Kidney (tissue), 14 donors: ENCODE measurements around the gene LGALS7. TPM values are rescaled to one million over a fixed set of nuclear protein-coding genes. Genes with fewer than 3 reads are reported as not detected.
A peak's percentile ranks its signal among the peaks of the same experiment; 100 is the strongest.

Experiments
- DNase-seq, 5 donors: peaks; one replicate each; pipeline ENCODE4 v3.0.0-alpha.2; 2013 to 2020
- FAIRE-seq: peaks from 2 replicates; lab custom pipeline; 2012; peaks lifted over from hg19 to GRCh38; lab: Jason Lieb, UNC
- H3K27ac ChIP-seq, 2 donors: one replicate each; pipeline ENCODE4 v1.7.0; 2013; ENCODE audit warnings: low read depth in 2 of 2, low read length in 2 of 2, inconsistent platforms in 1 of 2
- H3K27me3 ChIP-seq: one replicate; pipeline ENCODE4 v1.7.1; 2013; ENCODE audit warnings: low read length, inconsistent platforms; ENCODE audit not compliant: control insufficient read depth, insufficient read depth
- H3K36me3 ChIP-seq, 3 donors: one replicate each; pipeline versions ENCODE4 v1.7.0 to v1.7.1; 2013; ENCODE audit warnings: low read length in 3 of 3, control low read depth in 1 of 3, inconsistent platforms in 1 of 3; ENCODE audit not compliant: insufficient read depth in 3 of 3, control insufficient read depth in 2 of 3
- H3K4me1 ChIP-seq, 3 donors: one replicate each; pipeline versions ENCODE4 v1.7.0 to v1.7.1; 2013; ENCODE audit warnings: low read length in 3 of 3, inconsistent platforms in 1 of 3, low read depth in 1 of 3; ENCODE audit not compliant: control insufficient read depth in 2 of 3, insufficient read depth in 2 of 3
- H3K4me3 ChIP-seq, 3 donors: one replicate each; pipeline versions ENCODE4 v1.7.0 to v1.8.1; 2013; ENCODE audit warnings: low read length in 3 of 3, control low read depth in 1 of 3, inconsistent platforms in 1 of 3
- H3K9ac ChIP-seq, 3 donors: one replicate each; pipeline versions ENCODE4 v1.7.0 to v1.7.1; 2013; ENCODE audit warnings: low read length in 3 of 3, control low read depth in 1 of 3, inconsistent platforms in 1 of 3
- H3K9me3 ChIP-seq, 3 donors: one replicate each; pipeline versions ENCODE4 v1.7.0 to v1.7.1; 2013; ENCODE audit warnings: low read length in 3 of 3, control low read depth in 1 of 3, inconsistent platforms in 1 of 3; ENCODE audit not compliant: control insufficient read depth in 2 of 3, insufficient read depth in 1 of 3
- CTCF ChIP-seq: IDR thresholded peaks from 3 replicates; pipeline ENCODE4 v1.5.1; 2012; ENCODE audit warnings: mild to moderate bottlenecking, moderate library complexity, borderline replicate concordance; ENCODE audit not compliant: insufficient read depth; ENCODE audit errors: extremely low read depth
- intact Hi-C: fragments of 100-400 bp; cut with DNase I; formaldehyde crosslinking; loops from one replicate; pipeline ENCODE4 v1.11.1; 2022
- polyA plus RNA-seq: library from polyadenylated mRNA; stranded (reverse); fragments of 350-450 nt; fragmentation: Illumina TruSeq; extraction: RNeasy Lipid Tissue Mini Kit (QIAGEN cat#74804); gene quantifications from one replicate; pipeline ENCODE4 v1.2.3, GENCODE V29; 2014; ENCODE audit warnings: low read depth, low replicate concordance; ENCODE audit not compliant: insufficient read depth
- total RNA-seq: library from RNA; stranded (reverse); fragmentation: NEBNext Ultra II Directional; extraction: Animal tissue kit (Norgen Biotek cat#: 25700); gene quantifications from one replicate; pipeline ENCODE4 v1.2.1, GENCODE V29; 2021
- donor health status: control.
- donor health status: control.
- donor health status: control.
- donor health status: control.
- donor health status: control.
- donor health status: DM: yes; HTN: yes; CAD: no.
- donor health status: Normal renal cell carcinoma (clear cell type).

LGALS7 gene
- total and polyA plus RNA-seq, 2 donors from 2014 or later, result 1.3 TPM; not detected in 1

GRCh38 chr19:38805180-38805579 is 31.9 kb upstream of the LGALS7 start:
- intact Hi-C loops, result loop anchor here (10.0 kb wide), 1 partner anchor 50 kb away; no protein-coding TSS in a partner anchor
- H3K27me3 ChIP-seq, result no peaks in the 10 kb centered on the region
- DNase-seq (peak in 1 of 5 donors; percentile 29), FAIRE-seq (no peak)
- no peaks in the 10 kb centered on the region for H3K9me3 ChIP-seq
- peaks cover 0 to 2% (median 0%) of the 10 kb centered on the region in 3 donors for H3K4me1 ChIP-seq
- no peaks in the 10 kb centered on the region for H3K36me3 ChIP-seq
- no peak for TF ChIP-seq CTCF
- no peak overlapping the region for H3K27ac ChIP-seq
- no peak overlapping the region for H3K9ac ChIP-seq
- no peak overlapping the region for H3K4me3 ChIP-seq

DNA sequence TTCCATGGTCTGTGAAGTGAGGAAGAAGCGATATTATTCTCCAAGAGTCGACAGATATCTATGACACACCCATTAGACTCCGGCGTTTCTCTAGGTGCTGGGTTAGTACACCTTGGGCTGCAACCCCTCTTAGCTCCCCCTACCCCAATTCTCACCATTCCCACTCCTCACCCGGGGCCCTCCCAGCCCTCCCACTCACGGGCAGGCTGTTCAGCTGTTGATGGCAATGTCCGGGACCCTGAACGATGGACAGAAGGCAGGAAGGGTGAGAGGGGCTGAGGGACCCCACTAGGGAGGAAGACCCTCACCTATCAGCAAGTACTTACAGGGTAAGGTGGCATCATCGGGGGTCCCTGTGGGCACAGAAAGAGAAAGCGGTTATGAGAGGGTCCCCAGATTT is 30.2 kb upstream of the LGALS7 start:
- Histone ChIP-seq H3K9me3 (no peaks in the 10 kb centered on the region), H3K27ac (no peak overlapping the region), H3K4me3 (no peak overlapping the region), H3K9ac (no peak overlapping the region), H3K36me3 (no peaks in the 10 kb centered on the region), H3K4me1 (peaks cover 0 to 2% (median 0%) of the 10 kb centered on the region in 3 donors), H3K27me3 (no peaks in the 10 kb centered on the region)
- DNase-seq (peak in 1 of 5 donors; percentile 53), FAIRE-seq (no peak)
- intact Hi-C loops, result loop anchor here (10.0 kb wide), 1 partner anchor 49 kb away; no protein-coding TSS in a partner anchor
- no peak for TF ChIP-seq CTCF

DNA sequence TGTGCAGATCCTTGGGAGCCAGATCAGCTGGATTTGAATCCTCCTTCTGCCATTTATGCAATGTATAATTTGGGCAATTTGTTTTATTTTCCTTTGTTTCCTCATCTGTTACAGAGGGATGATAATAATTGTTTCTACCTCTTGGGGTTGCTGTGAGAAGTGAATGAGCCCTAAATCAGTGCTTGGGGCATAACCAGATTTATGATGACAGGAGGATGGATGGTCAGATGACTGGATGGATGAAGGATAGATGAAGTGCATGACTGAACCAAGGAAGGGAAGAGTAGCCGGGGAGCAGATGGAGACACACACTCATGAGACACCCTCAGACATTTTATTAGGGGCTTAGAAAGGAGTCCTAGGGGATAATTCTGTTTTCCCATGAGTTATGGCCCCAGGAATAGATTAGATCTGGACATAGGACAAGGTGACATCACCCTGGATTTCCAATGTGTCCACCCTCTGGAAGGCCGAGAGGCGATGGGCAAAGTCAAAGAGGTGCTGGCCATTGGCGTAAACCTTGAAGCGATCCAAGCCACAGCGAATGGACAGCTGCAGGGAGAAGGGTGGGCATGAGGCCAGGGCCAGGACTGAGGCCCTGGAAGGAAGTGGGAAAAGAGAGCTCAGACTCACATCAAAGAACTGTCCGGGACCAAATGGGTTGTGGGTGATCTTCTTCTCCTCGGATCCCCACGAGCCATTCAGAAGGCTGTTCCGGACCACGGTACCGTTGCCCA is 28.2 kb upstream of the LGALS7 start:
- H3K9me3 ChIP-seq, result no peaks in the 10 kb centered on the region
- intact Hi-C loops, result loop anchor here (10.0 kb wide), 1 partner anchor 47 kb away; no protein-coding TSS in a partner anchor
- H3K4me1 ChIP-seq, result peaks cover 0 to 2% (median 0%) of the 10 kb centered on the region in 3 donors
- no peak overlapping the region for H3K9ac ChIP-seq
- H3K36me3 ChIP-seq, result no peaks in the 10 kb centered on the region
- TF ChIP-seq CTCF, result no peak
- no peaks in the 10 kb centered on the region for H3K27me3 ChIP-seq
- peak in 1 of 5 donors; percentile 20 for DNase-seq
- H3K4me3 ChIP-seq, result no peak overlapping the region
- no peak for FAIRE-seq
- no peak overlapping the region for H3K27ac ChIP-seq
